Colonic mucosa (tissue), 4 donors: Measurements from ENCODE around the gene GARIN5A. TPM values are rescaled to one million over a fixed set of nuclear protein-coding genes. Genes with fewer than 3 reads are reported as not detected.
"Not testable (repeated sequence)": the region's sequence is repeated elsewhere in the genome, so short reads cannot be mapped to it uniquely, and the experiment has no call there.

Source experiments
- DNase-seq: peaks from one replicate; pipeline ENCODE4 v3.0.0-alpha.2; 2020
- H3K27ac ChIP-seq: fragments of 200-600 bp; one replicate; pipeline ENCODE4 v1.8.0; 2021
- H3K27me3 ChIP-seq: fragments of 200-600 bp; one replicate; pipeline ENCODE4 v1.8.0; 2021
- H3K36me3 ChIP-seq: fragments of 200-600 bp; one replicate; pipeline ENCODE4 v1.8.0; 2021
- H3K4me1 ChIP-seq: fragments of 200-600 bp; one replicate; pipeline ENCODE4 v1.8.0; 2021; ENCODE audit warnings: mild to moderate bottlenecking
- H3K4me3 ChIP-seq: fragments of 200-600 bp; one replicate; pipeline ENCODE4 v1.8.0; 2021
- H3K9ac ChIP-seq, 2 donors: one replicate each; pipeline ENCODE4 v1.7.0; 2013; ENCODE audit warnings: control low read depth in 2 of 2, low read depth in 2 of 2, low read length in 2 of 2
- H3K9me3 ChIP-seq: fragments of 200-600 bp; one replicate; pipeline ENCODE4 v1.8.0; 2021
- CTCF ChIP-seq: fragments of 200-600 bp; IDR thresholded peaks from one replicate; pipeline ENCODE4 v1.8.0; 2022; ENCODE audit warnings: antibody characterized with exemption, mild to moderate bottlenecking
- intact Hi-C: fragments of 100-400 bp; cut with DNase I; formaldehyde crosslinking; loops from one replicate; pipeline ENCODE4 v1.14.1; 2022
- total RNA-seq, 2 donors: library from RNA; stranded (reverse); fragmentation: NEBNext Ultra II Directional in 1 of 2; extraction: Animal tissue kit (Norgen Biotek cat#: 25700) in 1 of 2; gene quantifications; one replicate each; pipeline ENCODE4 v1.2.1, GENCODE V29; 2021
- donor health status: healthy.
- donor health status: DM: no; HTN: no; CAD: no.
- donor health status: DM: no; HTN: no; CAD: no.

GARIN5A gene
- total RNA-seq, 2 donors from 2014 or later, result 2.1 to 4.4 TPM

DNA sequence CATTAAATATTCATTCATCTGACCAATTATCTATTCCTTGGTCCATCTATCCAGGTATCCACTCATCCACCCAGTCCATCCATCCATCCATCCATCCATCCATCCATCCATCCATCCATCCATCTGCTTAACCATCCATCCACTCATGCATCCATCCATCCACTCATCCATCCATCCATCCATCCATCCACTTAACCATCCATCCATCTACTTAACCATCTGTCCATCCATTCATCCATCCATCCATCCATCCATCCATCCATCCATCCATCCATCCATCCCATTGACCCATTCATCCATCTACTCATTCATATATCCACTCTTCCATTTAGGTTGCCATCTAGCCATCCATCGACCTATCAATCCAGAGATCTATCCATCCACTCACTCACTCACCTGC is 32.6 kb downstream of the GARIN5A start:
- Histone ChIP-seq H3K36me3 (no peaks in the 10 kb centered on the region), H3K9ac (no peak overlapping the region), H3K9me3 (no peaks in the 10 kb centered on the region), H3K27ac (no peak overlapping the region), H3K4me3 (no peak overlapping the region), H3K27me3 (no peaks in the 10 kb centered on the region), H3K4me1 (no peaks in the 10 kb centered on the region)
- no peak for TF ChIP-seq CTCF
- intact Hi-C loops, result no loop called here
- DNase-seq, result no peak

GRCh38 chr19:50439130-50439529 is 37.5 kb downstream of the GARIN5A start:
- H3K9me3 ChIP-seq, H3K4me3 ChIP-seq, H3K27me3 ChIP-seq, DNase-seq, H3K9ac ChIP-seq, H3K4me1 ChIP-seq, H3K36me3 ChIP-seq, intact Hi-C loops, H3K27ac ChIP-seq: not testable (repeated sequence)

DNA sequence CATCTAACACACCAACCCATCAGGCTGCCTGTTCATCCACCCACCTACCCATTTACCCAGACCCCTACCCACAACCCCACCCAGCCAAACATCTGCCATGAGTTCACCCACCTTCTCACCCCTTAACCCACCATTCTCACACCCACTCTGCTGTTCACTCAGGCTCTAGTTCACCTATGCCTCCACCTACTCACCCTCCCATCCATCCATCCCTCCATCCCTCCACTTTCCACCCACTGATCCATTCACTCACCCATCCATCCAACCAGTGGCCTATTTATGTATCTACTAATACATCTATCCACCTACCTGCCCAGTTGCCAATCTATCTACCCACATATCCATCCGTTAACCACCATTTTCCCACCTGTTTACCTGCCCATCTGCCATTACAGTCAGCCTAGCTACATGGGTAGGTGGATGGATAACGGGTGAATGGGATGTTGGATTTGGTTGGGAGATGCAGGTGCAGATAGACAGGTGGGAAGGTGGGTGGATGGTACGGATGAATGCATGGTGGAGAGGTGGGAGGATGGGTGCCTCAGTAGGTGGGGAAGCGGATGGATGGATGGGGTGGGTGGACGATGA is 38.7 kb downstream of the GARIN5A start:
- Histone ChIP-seq H3K27me3 (peaks cover under 1% of the 10 kb centered on the region), H3K4me3 (no peak overlapping the region), H3K27ac (no peak overlapping the region), H3K9me3 (no peaks in the 10 kb centered on the region), H3K9ac (no peak overlapping the region), H3K36me3 (no peaks in the 10 kb centered on the region), H3K4me1 (no peaks in the 10 kb centered on the region)
- no peak for TF ChIP-seq CTCF
- DNase-seq, result no peak
- intact Hi-C loops, result no loop called here

DNA sequence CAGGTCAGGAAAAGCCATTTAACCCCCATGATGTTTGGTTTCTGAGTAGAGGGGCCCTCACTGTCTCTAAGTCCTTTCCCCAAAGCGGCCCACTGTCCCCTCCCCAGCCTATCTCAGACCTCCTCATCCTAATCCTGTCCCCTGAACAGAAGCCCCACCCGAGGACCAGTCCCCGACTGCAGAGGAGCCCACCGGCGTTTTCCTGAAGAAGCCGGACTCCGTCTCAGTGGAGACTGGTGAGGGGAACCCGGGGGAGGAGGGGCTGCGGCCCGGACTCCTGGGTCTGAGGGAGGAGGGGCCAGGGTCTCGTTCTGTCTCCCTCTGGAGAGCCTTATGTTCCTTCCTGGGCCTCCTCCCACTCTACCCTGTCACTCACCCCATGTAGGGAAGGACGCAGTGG is 41.0 kb downstream of the GARIN5A start:
- intact Hi-C loops, result no loop called here
- no peak for TF ChIP-seq CTCF
- no peak overlapping the region for H3K4me3 ChIP-seq
- H3K27me3 ChIP-seq, result peaks cover 8% of the 10 kb centered on the region
- no peak overlapping the region for H3K27ac ChIP-seq
- no peaks in the 10 kb centered on the region for H3K4me1 ChIP-seq
- no peak overlapping the region for H3K9ac ChIP-seq
- no peaks in the 10 kb centered on the region for H3K9me3 ChIP-seq
- no peaks in the 10 kb centered on the region for H3K36me3 ChIP-seq
- no peak for DNase-seq

DNA sequence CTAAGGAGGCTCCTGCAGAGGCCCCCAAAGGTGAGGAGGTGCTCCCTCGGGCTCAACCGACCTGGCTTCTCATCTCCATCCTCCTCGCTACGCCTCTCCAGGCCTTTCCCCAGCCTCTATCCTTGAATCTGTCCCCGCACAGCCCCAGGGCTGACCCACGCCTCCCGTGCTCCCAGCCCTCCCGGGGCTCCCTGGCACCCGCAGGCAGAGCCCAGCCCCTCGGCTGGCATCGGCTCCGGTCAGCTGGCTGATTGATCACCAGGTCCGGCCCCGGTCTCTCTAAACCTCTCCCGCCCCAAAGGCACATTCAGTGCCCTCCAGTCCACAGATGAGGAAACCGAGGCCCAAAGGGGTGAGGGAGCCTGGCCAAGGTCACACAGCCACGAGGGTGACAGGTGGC is 41.4 kb downstream of the GARIN5A start:
- no peak overlapping the region for H3K9ac ChIP-seq
- no peak overlapping the region for H3K4me3 ChIP-seq
- TF ChIP-seq CTCF, result no peak
- intact Hi-C loops, result no loop called here
- DNase-seq, result no peak
- no peaks in the 10 kb centered on the region for H3K36me3 ChIP-seq
- H3K4me1 ChIP-seq, result no peaks in the 10 kb centered on the region
- no peaks in the 10 kb centered on the region for H3K9me3 ChIP-seq
- no peak overlapping the region for H3K27ac ChIP-seq
- peaks cover 13% of the 10 kb centered on the region for H3K27me3 ChIP-seq

DNA sequence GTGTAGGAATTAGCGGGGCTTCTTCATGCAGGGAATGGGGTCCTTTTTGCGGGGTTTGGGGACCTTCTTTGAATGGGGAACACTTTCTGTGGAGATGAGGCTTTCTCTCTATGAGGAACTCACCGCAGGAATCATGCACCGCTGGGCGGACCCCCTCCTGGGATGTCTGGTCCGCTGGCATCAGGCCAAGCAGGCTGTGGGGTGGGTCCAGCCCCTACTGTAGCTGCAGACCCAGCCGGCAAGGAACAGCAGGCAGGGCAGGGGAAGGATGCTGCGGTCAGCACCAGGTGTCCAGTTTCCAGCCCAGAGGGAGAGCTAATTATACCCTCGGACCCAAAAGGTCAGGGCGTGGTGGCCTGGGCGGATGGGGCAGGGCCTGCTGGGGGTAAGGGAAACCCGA is 42.1 kb downstream of the GARIN5A start:
- no peak for DNase-seq
- no peak overlapping the region for H3K9ac ChIP-seq
- H3K9me3 ChIP-seq, result no peaks in the 10 kb centered on the region
- TF ChIP-seq CTCF, result no peak
- H3K36me3 ChIP-seq, result no peaks in the 10 kb centered on the region
- intact Hi-C loops, result no loop called here
- H3K4me1 ChIP-seq, result no peaks in the 10 kb centered on the region
- no peak overlapping the region for H3K4me3 ChIP-seq
- peaks cover 14% of the 10 kb centered on the region for H3K27me3 ChIP-seq
- no peak overlapping the region for H3K27ac ChIP-seq
